SK-N-SH (cell line): ENCODE measurements around the gene DDX17. TPM values are rescaled to one million over a fixed set of nuclear protein-coding genes. Genes with fewer than 3 reads are reported as not detected.

Experiments used
- CTCF ChIA-PET: fragments of 300-600, 350-600 bp; formaldehyde crosslinking; extraction: SDS; loops from one replicate; lab custom pipeline; 2021; lab: Yijun Ruan, JAX
- POLR2A ChIA-PET: fragments of 350-600 bp; sonication (Branson Sonifier 250); formaldehyde crosslinking; extraction: SDS; loops from one replicate; lab custom pipeline; 2020; ENCODE audit warnings: antibody characterized with exemption, inconsistent platforms; lab: Yijun Ruan, JAX
- DNase-seq: peaks from one replicate; pipeline ENCODE4 v3.0.0; 2012
- H2AFZ ChIP-seq: fragments of 200-600 bp; sonication (generic); 2 replicates; pipeline ENCODE4 v1.8.1; 2016; ENCODE audit warnings: antibody characterized with exemption, mild to moderate bottlenecking, low read depth
- H3F3A ChIP-seq: fragments of 200-600 bp; sonication (generic); replicated peaks from 2 replicates; pipeline ENCODE3; 2016; ENCODE audit warnings: antibody characterized with exemption, mild to moderate bottlenecking; ENCODE audit not compliant: insufficient read depth
- H3K27ac ChIP-seq, 2 experiments: fragments of 200-500 bp in 1 of 2; fragments of 200-600 bp in 1 of 2; sonication (Bioruptor generic) in 1 of 2; sonication (generic), shearing (Covaris generic) in 1 of 2; 2 replicates each; pipeline versions ENCODE4 v1.5.1 to v1.6.1; 2014 to 2016; ENCODE audit warnings: low read depth in 2 of 2, inconsistent platforms in 1 of 2, low read length in 1 of 2, mild to moderate bottlenecking in 1 of 2, mixed read lengths in 1 of 2
- H3K27me3 ChIP-seq: fragments of 200-600 bp; sonication (generic), shearing (Covaris generic); 2 replicates; pipeline ENCODE4 v1.6.1; 2016; ENCODE audit warnings: mixed run types; ENCODE audit not compliant: insufficient read depth
- H3K36me3 ChIP-seq, 2 experiments: fragments of 200-500 bp in 1 of 2; fragments of 200-600 bp in 1 of 2; sonication (Bioruptor generic) in 1 of 2; sonication (generic) in 1 of 2; replicated peaks in 1 of 2; 2 replicates each; pipeline versions ENCODE3 to v1.5.1; 2014 to 2016; ENCODE audit warnings: low read length in 1 of 2, mild to moderate bottlenecking in 1 of 2; ENCODE audit not compliant: insufficient read depth in 2 of 2, control insufficient read depth in 1 of 2
- H3K4me1 ChIP-seq, 2 experiments: fragments of 200-500 bp in 1 of 2; fragments of 200-600 bp in 1 of 2; sonication (Bioruptor generic) in 1 of 2; sonication (generic), shearing (Covaris generic) in 1 of 2; 2 replicates each; pipeline versions ENCODE4 v1.5.1 to v1.6.1; 2014 to 2016; ENCODE audit warnings: low read depth in 1 of 2, low read length in 1 of 2, mixed run types in 1 of 2; ENCODE audit not compliant: insufficient read depth in 2 of 2, control insufficient read depth in 1 of 2
- H3K4me2 ChIP-seq: fragments of 200-600 bp; sonication (generic), shearing (Covaris generic); 2 replicates; pipeline ENCODE4 v1.6.1; 2017; ENCODE audit warnings: mixed run types
- H3K4me3 ChIP-seq, 2 experiments: fragments of 200-500 bp in 1 of 2; fragments of 200-600 bp in 1 of 2; sonication (Bioruptor generic) in 1 of 2; sonication (generic), shearing (Covaris generic) in 1 of 2; 2 replicates each; pipeline versions ENCODE4 v1.5.1 to v1.8.1; 2014 to 2016; ENCODE audit warnings: low read depth in 2 of 2, inconsistent platforms in 1 of 2, low read length in 1 of 2, mild to moderate bottlenecking in 1 of 2, mixed read lengths in 1 of 2, moderate library complexity in 1 of 2
- H3K79me2 ChIP-seq: fragments of 200-600 bp; sonication (generic); 2 replicates; pipeline ENCODE4 v1.8.1; 2017; ENCODE audit warnings: mild to moderate bottlenecking; ENCODE audit not compliant: insufficient read depth
- H3K9ac ChIP-seq: fragments of 200-600 bp; sonication (generic); 2 replicates; pipeline ENCODE4 v1.6.1; 2017; ENCODE audit warnings: mixed run types
- H3K9me2 ChIP-seq: fragments of 200-600 bp; sonication (generic); 2 replicates; pipeline ENCODE4 v1.6.1; 2017; ENCODE audit warnings: mixed run types
- H3K9me3 ChIP-seq: fragments of 200-600 bp; sonication (generic); 2 replicates; pipeline ENCODE4 v1.6.1; 2017; ENCODE audit warnings: mixed run types, mild to moderate bottlenecking, moderate library complexity
- H4K20me1 ChIP-seq: fragments of 200-600 bp; sonication (generic); 2 replicates; pipeline ENCODE4 v1.6.1; 2017; ENCODE audit warnings: mild to moderate bottlenecking, mixed run types; ENCODE audit not compliant: insufficient read depth
- EZH2phosphoT487 ChIP-seq: fragments of 200-600 bp; sonication (generic); IDR thresholded peaks from 2 replicates; pipeline ENCODE4 v1.6.1; 2017; ENCODE audit warnings: low read depth, mixed run types, mild to moderate bottlenecking, antibody characterized with exemption, moderate library complexity, borderline replicate concordance
- FOSL2 ChIP-seq: IDR thresholded peaks from 2 replicates; pipeline ENCODE4 v1.4.0; 2012; ENCODE audit warnings: low read depth, mild to moderate bottlenecking, moderate library complexity, borderline replicate concordance
- MXI1 ChIP-seq: IDR thresholded peaks from 2 replicates; pipeline ENCODE4 v1.6.1; 2012; ENCODE audit warnings: mild to moderate bottlenecking, low read depth, low read length, improper control_type of control experiment
- NFIC ChIP-seq: IDR thresholded peaks from 2 replicates; pipeline ENCODE4 v1.4.0; 2012; ENCODE audit warnings: borderline replicate concordance
- POLR2AphosphoS5 ChIP-seq: IDR thresholded peaks from 2 replicates; pipeline ENCODE4 v1.6.1; 2012; ENCODE audit warnings: low read depth, low read length
- RAD21 ChIP-seq: IDR thresholded peaks from 2 replicates; pipeline ENCODE4 v1.6.1; 2012; ENCODE audit warnings: mild to moderate bottlenecking, low read length
- whole genome bisulfite sequencing: methylation state at CpG from one replicate; pipeline ENCODE4 v1.1.6; 2017; ENCODE audit warnings: low lambda C conversion rate; 5-methylcytosine and 5-hydroxymethylcytosine counted together
- polyA plus RNA-seq, 3 experiments: library from polyadenylated mRNA; depleted of rRNA; stranded (reverse); fragments of >200 nt; gene quantifications; 2 replicates each; pipeline ENCODE4 v1.2.3, GENCODE V29; 2012
- TF ChIP-seq, protein P1 (sequence below): fragments of 150-350 bp; IDR thresholded peaks from 2 replicates; pipeline ENCODE4 v1.6.1; 2016; ENCODE audit warnings: mild to moderate bottlenecking, low read depth, low read length

The DDX17 gene
- polyA plus RNA-seq, 1 of the 3 experiments (the other 2 are of a cell fraction) = 111 TPM

- Histone ChIP-seq H3K9ac (no peak overlapping the region), H3K27me3 (no peaks in the 10 kb centered on the region), H3K4me3 (no peak overlapping the region), H3K4me1 (no peaks in the 10 kb centered on the region), H3F3A (no peaks in the 10 kb centered on the region), H3K79me2 (no peaks in the 10 kb centered on the region), H3K36me3 (no peaks in the 10 kb centered on the region), H3K9me2 (no peaks in the 10 kb centered on the region), H3K9me3 (no peaks in the 10 kb centered on the region), H2AFZ (no peak overlapping the region), H4K20me1 (no peaks in the 10 kb centered on the region), H3K4me2 (no peak overlapping the region), H3K27ac (no peak overlapping the region)
- POLR2A ChIA-PET = no interaction called here
- 100% methylated on average over 1 of the region's 4 CpGs for WGBS
- CTCF ChIA-PET = no interaction called here
- DNase-seq = no peak
- TF ChIP-seq, protein P1, sequence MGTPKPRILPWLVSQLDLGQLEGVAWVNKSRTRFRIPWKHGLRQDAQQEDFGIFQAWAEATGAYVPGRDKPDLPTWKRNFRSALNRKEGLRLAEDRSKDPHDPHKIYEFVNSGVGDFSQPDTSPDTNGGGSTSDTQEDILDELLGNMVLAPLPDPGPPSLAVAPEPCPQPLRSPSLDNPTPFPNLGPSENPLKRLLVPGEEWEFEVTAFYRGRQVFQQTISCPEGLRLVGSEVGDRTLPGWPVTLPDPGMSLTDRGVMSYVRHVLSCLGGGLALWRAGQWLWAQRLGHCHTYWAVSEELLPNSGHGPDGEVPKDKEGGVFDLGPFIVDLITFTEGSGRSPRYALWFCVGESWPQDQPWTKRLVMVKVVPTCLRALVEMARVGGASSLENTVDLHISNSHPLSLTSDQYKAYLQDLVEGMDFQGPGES = no peak
- TF ChIP-seq NFIC = no peak
- no peak for TF ChIP-seq FOSL2
- no peak for TF ChIP-seq MXI1
- TF ChIP-seq EZH2phosphoT487 = no peak
- TF ChIP-seq RAD21 = no peak
Observed at GRCh38 chr22:38435010-38435409, 71.1 kb downstream of the DDX17 start.

DNA sequence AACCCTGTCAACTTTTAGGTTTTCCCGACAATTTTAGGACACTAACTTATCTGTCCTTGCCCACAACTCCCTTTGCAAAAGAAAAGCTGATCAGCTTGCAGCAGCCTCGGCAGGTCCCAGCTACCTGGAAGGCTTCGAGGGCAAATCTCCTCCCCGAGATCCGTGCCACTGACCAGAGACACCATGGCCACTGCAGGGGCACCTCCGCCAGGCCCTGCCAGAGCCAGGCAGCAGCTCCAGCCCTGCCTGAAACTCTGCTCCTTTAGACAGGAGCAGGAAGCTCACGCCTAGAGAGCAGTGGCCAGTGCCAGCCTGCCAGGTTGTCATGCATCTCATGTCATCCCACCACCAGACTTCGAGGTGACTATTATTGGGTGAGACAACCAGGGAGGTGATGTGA is 72.2 kb downstream of the DDX17 start:
- TF ChIP-seq POLR2AphosphoS5 = no peak
- TF ChIP-seq FOSL2 = no peak
- no peaks in the 10 kb centered on the region for H3K79me2 ChIP-seq
- H4K20me1 ChIP-seq = no peaks in the 10 kb centered on the region
- H3K4me3 ChIP-seq = no peak overlapping the region
- H2AFZ ChIP-seq = no peak overlapping the region
- 60% methylated on average over 1 of the region's 8 CpGs for WGBS
- H3K4me2 ChIP-seq = no peak overlapping the region
- no peaks in the 10 kb centered on the region for H3K4me1 ChIP-seq
- H3K27me3 ChIP-seq = no peaks in the 10 kb centered on the region
- H3K9me3 ChIP-seq = no peaks in the 10 kb centered on the region
- no peak overlapping the region for H3K27ac ChIP-seq
- POLR2A ChIA-PET = no interaction called here
- H3K9me2 ChIP-seq = no peaks in the 10 kb centered on the region
- CTCF ChIA-PET = no interaction called here
- no peaks in the 10 kb centered on the region for H3F3A ChIP-seq
- no peak overlapping the region for H3K9ac ChIP-seq
- no peak for DNase-seq
- no peaks in the 10 kb centered on the region for H3K36me3 ChIP-seq

Other genes starting within 250 kb of the DDX17 start
- 17.4 and 25.3 TPM in 2 replicates for gene TMEM184B, start 233.3 kb downstream of the DDX17 start, polyA plus RNA-seq (2012; rRNA removed)
- gene CSNK1E, start 188.9 kb downstream of the DDX17 start, polyA plus RNA-seq (2012; rRNA removed) = 126 and 130 TPM in 2 replicates
- gene KCNJ4, start 51.1 kb downstream of the DDX17 start, polyA plus RNA-seq (2012; rRNA removed) = not detected in 2 replicates
- gene KDELR3, start 38.2 kb downstream of the DDX17 start, polyA plus RNA-seq (2012; rRNA removed) = 16.5 and 17.1 TPM in 2 replicates
- gene DMC1, start 63.9 kb upstream of the DDX17 start, polyA plus RNA-seq (2012; rRNA removed) = not detected in 2 replicates
- gene FAM227A, start 150.1 kb upstream of the DDX17 start, polyA plus RNA-seq (2012; rRNA removed) = 1.2 and 1.9 TPM in 2 replicates
- gene CBY1, start 150.3 kb upstream of the DDX17 start, polyA plus RNA-seq (2012; rRNA removed) = 21.8 and 23.4 TPM in 2 replicates
- 33.1 and 33.6 TPM in 2 replicates for gene TOMM22, start 175.6 kb upstream of the DDX17 start, polyA plus RNA-seq (2012; rRNA removed)
- 17.8 and 23.0 TPM in 2 replicates for gene JOSD1, start 194.6 kb upstream of the DDX17 start, polyA plus RNA-seq (2012; rRNA removed)
- 11.9 and 15.2 TPM in 2 replicates for gene GTPBP1, start 199.6 kb upstream of the DDX17 start, polyA plus RNA-seq (2012; rRNA removed)
- 9.0 and 10.2 TPM in 2 replicates for gene SUN2, start 249.7 kb upstream of the DDX17 start, polyA plus RNA-seq (2012; rRNA removed)